Hypothalamus (tissue), 51 donors: Measurements from ENCODE around the gene MAST3.

Source experiments
- DNase-seq, 51 donors: peaks; one replicate each; lab custom pipeline; 2025; lab: John Stamatoyannopoulos, UW

Gene MAST3

GRCh38 chr19:18130523-18131242 lies 33.1 kb downstream of the MAST3 start:
- DNase-seq = no peak

- DNase-seq = no peak
These were observed 34.4 kb downstream of the MAST3 start for GRCh38 chr19:18131841-18132596.

- DNase-seq = no peak
These were observed 38.4 kb downstream of the MAST3 start for GRCh38 chr19:18135712-18136584.

- DNase-seq = no peak
These were observed 39.7 kb downstream of the MAST3 start for GRCh38 chr19:18137242-18137641.

GRCh38 chr19:18137657-18138339 lies 40.2 kb downstream of the MAST3 start:
- DNase-seq = no peak

- no peak for DNase-seq
These were observed 42.9 kb downstream of the MAST3 start for GRCh38 chr19:18140473-18140872.

GRCh38 chr19:18141031-18141430 lies 43.5 kb downstream of the MAST3 start:
- no peak for DNase-seq

- no peak for DNase-seq
These were observed 46.3 kb downstream of the MAST3 start for GRCh38 chr19:18143902-18144301.

GRCh38 chr19:18144361-18144760 lies 46.8 kb downstream of the MAST3 start:
- no peak for DNase-seq

GRCh38 chr19:18144906-18145305 lies 47.3 kb downstream of the MAST3 start:
- no peak for DNase-seq

- DNase-seq = no peak
These were observed 47.9 kb downstream of the MAST3 start for GRCh38 chr19:18145391-18145999.

- DNase-seq = no peak
These were observed 49.8 kb downstream of the MAST3 start for GRCh38 chr19:18147396-18147795.

- no peak for DNase-seq
These were observed 52.0 kb downstream of the MAST3 start for GRCh38 chr19:18149596-18149975.

- DNase-seq = peak in 1 of 51 donors; percentile 13
These were observed 53.4 kb downstream of the MAST3 start for GRCh38 chr19:18150776-18151624.

- DNase-seq = peak; percentile 75 to 99 (median 91)
These were observed 54.9 kb downstream of the MAST3 start for GRCh38 chr19:18152442-18152816.

GRCh38 chr19:18152817-18153555 lies 55.4 kb downstream of the MAST3 start, which contains the start of gene PIK3R2:
Gene PIK3R2, plus strand, starts transcription at chr19:18153163. Its CDS starts 2,717 bp downstream, at chr19:18155880.
- peak; percentile 76 to 99 (median 97) for DNase-seq

GRCh38 chr19:18153556-18154134 lies 56.1 kb downstream of the MAST3 start:
- DNase-seq = peak in 11 of 51 donors; percentile 7 to 53 (median 38)
